ENCODE measurements around the gene CCDC27. TPM values are rescaled to one million over a fixed set of nuclear protein-coding genes. Genes with fewer than 3 reads are reported as not detected.

CCDC27 gene
- total and polyA plus RNA-seq, 2 of the 8 experiments (the other 6 are each of a cell fraction or from before 2014, with no cell fraction given), result 0.15 TPM; not detected in 1

DNA sequence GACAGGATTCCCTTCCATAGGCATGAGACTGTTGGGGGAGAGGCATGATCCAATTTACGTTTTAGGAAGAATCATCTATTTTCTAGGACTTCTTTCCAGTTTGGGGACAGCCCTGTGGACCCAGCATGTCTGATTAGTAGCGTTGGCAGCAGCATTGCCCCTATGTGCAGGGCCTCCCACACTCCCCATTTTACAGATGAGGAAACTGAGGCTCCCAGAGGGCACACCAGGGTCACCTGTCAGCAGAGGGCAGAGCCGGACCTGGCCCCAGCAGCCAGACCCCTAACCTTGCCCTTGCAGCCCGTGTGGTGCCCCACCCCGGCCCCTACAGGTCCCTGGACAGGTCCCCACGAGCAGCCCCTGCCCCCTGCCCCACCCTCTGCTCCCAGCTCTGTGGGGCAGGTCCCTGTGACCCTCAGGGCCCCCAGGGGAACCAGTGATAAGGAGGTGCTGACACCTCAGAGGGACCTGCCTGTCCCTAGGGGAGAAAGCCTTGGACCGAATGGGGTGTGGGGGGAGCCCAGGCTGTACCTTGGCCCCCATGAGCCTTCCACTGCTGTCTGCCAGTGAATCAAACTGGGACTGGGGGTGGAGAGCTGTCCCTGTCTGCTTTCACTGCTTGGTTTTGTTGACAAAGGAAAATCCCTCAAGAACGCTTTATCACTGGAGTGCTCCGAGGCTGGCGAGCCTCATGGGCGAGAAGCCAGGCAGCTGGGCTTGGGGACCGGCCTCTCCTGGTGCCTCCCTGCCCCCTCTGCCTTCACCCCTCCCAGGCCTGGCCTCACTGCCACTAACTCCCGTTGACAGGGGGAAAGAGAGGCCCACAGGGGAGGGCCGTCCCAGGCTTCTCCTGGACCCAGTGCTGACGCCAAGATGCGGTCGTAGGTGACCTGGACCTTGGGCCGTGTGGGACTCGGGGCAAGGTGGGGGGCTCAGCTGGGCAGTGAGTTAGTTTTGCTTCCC lies 39.4 kb upstream of the CCDC27 start:
- no peak overlapping the region for H3K23ac ChIP-seq (ENCODE audit: insufficient read length)
- TF ChIP-seq TCF12 (IDR thresholded peaks at IDR 0.05; ENCODE audit: low read depth, low read length) (no peak), HDAC2 (IDR thresholded peaks at IDR 0.05; ENCODE audit: borderline replicate concordance in 1 of 2, low read depth in 2 of 2, low read length in 2 of 2) (no peak), FOSL1 (IDR thresholded peaks at IDR 0.05; ENCODE audit: insufficient read depth, low read depth, low read length) (no peak), CHD1 (IDR thresholded peaks at IDR 0.05; ENCODE audit: low read depth, low read length) (no peak)
- DNase-seq (ENCODE audit: low read depth in 1 of 2, low spot score in 2 of 2) (no peak), FAIRE-seq (no peak)
- peaks cover 6 to 19% of the 10 kb centered on the region in 2 experiments for H4K20me1 ChIP-seq (replicated peaks in 1 of 2; ENCODE audit: control insufficient read depth in 1 of 2, insufficient read depth in 2 of 2, low read length in 2 of 2)
- no peaks in the 10 kb centered on the region for H3K79me2 ChIP-seq (ENCODE audit: control insufficient read depth in 1 of 2, insufficient read depth in 2 of 2, low read length in 2 of 2)
- POLR2A ChIA-PET (ENCODE audit: partially characterized antibody), result interaction anchor here (1.8 kb wide), 1 partner anchor 56 kb away, joined by 4 read pairs; no protein-coding TSS in a partner anchor
- H3K79me1 ChIP-seq (ENCODE audit: low read depth, low read length), result no peaks in the 10 kb centered on the region; the same call in 1 of the 2 replicates
- H3K9ac ChIP-seq (replicated peaks in 1 of 4; ENCODE audit: extremely low read depth in 1 of 4, low read depth in 3 of 4, low read length in 3 of 4), result no peak overlapping the region
- CTCF ChIA-PET (ENCODE audit: partially characterized antibody), result interaction anchor here (1.1 to 7.7 kb wide), 4 partner anchors 11 to 98 kb away, joined by 3 to 49 read pairs (median 29); no protein-coding TSS in a partner anchor
- H3K9me3 ChIP-seq (ENCODE audit: insufficient read depth in 2 of 2, low read depth in 1 of 2, low read length in 1 of 2), result no peaks in the 10 kb centered on the region
- H3K27ac ChIP-seq (ENCODE audit: low read depth, low read length), result no peak overlapping the region
- H3K4me1 ChIP-seq (replicated peaks in 1 of 4; ENCODE audit: control insufficient read depth in 3 of 4, insufficient read depth in 4 of 4, low read length in 3 of 4), result peaks cover 4 to 28% (median 20%) of the 10 kb centered on the region in 4 experiments
- H2BK5ac ChIP-seq (ENCODE audit: low read depth, low read length), result no peak overlapping the region
- H3K36me3 ChIP-seq (ENCODE audit: control insufficient read depth in 2 of 4, insufficient read depth in 4 of 4, low read length in 3 of 4), result no peaks in the 10 kb centered on the region
- H3K27me3 ChIP-seq (replicated peaks in 1 of 4; ENCODE audit: control insufficient read depth in 3 of 4, extremely low read depth in 1 of 4, insufficient read depth in 3 of 4, low read length in 3 of 4), result peaks cover 0 to 17% (median 7%) of the 10 kb centered on the region in 4 experiments; a peak in 4 of 7 replicates
- no peak overlapping the region for H4K8ac ChIP-seq (ENCODE audit: extremely low read depth, insufficient read depth, low read length)
- no peak overlapping the region for H2BK120ac ChIP-seq (replicated peaks; ENCODE audit: low read depth, low read length)
- H3K4me3 ChIP-seq (ENCODE audit: extremely low read depth in 1 of 4, insufficient read depth in 2 of 4, low read depth in 3 of 4, low read length in 4 of 4), result no peak overlapping the region
- no peak overlapping the region for H3K4ac ChIP-seq (replicated peaks; ENCODE audit: insufficient read length, low read depth, low read length)
- no peak overlapping the region for H3K4me2 ChIP-seq (ENCODE audit: insufficient read depth in 1 of 2, low read depth in 2 of 2, low read length in 2 of 2)
- H4K5ac ChIP-seq (ENCODE audit: insufficient read length, low read depth, low read length), result no peak overlapping the region
- H3K18ac ChIP-seq (ENCODE audit: extremely low read depth, low read length), result no peak overlapping the region
- 94% methylated on average over 17 of the region's 19 CpGs; no CpG with 5 or more reads in 1 of the 2 experiments for WGBS, 2 experiments (ENCODE audit: extremely low coverage in 1 of 2, insufficient coverage in 1 of 2, insufficient read length in 1 of 2, insufficient replicate concordance in 2 of 2, low coverage in 1 of 2, low lambda C conversion rate in 2 of 2, missing lambda C conversion rate in 1 of 2)
- H3K56ac ChIP-seq (replicated peaks; ENCODE audit: insufficient read length, low read depth, low read length), result no peak overlapping the region
- no peaks in the 10 kb centered on the region for H3K23me2 ChIP-seq (ENCODE audit: low read depth, low read length)
- H2BK12ac ChIP-seq (ENCODE audit: low read depth, low read length), result no peak overlapping the region
- no peak overlapping the region for H3K14ac ChIP-seq (ENCODE audit: insufficient read length)
- no peak overlapping the region for H2AFZ ChIP-seq (ENCODE audit: low read length)
- H2AK5ac ChIP-seq (ENCODE audit: low read depth, low read length), result no peak overlapping the region
- H4K91ac ChIP-seq (replicated peaks; ENCODE audit: insufficient read length, low read length), result no peak overlapping the region
- no peak overlapping the region for H2BK15ac ChIP-seq (ENCODE audit: low read length)
- no peak overlapping the region for H2BK20ac ChIP-seq (ENCODE audit: low read length)

Measured in H1 (cell line).